Forelimb muscle (tissue), 1 donor: ENCODE data around the gene SEMA3F. TPM values are rescaled to one million over a fixed set of nuclear protein-coding genes. Genes with fewer than 3 reads are reported as not detected.

Experiments used
- DNase-seq: peaks from one replicate; pipeline ENCODE4 v3.0.0-alpha.2; 2013; ENCODE audit warnings: low read depth
- polyA plus RNA-seq: library from polyadenylated mRNA; unstranded; fragments of 120-200 nt; gene quantifications from one replicate; pipeline ENCODE4 v1.2.1, GENCODE V29; 2013; ENCODE audit not compliant: insufficient read length

SEMA3F gene
- polyA plus RNA-seq, 1 donor, result 9.0 TPM

DNA sequence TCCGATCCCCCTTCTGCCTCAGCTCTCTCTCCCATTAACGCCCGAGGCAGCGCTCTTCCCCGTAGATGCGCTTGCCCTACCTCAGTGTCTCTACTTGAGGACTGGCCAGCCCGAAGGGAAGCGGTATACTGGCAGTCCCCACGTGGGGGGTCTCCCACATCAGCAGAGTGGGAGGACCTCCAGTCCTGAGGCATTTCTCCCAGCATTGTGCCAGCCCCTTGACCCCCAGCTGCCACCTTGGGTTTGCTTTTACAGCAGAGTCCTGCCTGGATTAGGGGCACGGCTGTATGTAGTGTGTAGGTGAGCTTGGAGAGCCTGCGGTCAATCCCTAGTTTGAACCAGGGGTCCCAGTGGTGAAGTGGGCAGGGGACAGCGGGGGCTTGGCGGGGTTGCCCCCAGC is 767 bp downstream of the SEMA3F start:
- no peak for DNase-seq

DNA sequence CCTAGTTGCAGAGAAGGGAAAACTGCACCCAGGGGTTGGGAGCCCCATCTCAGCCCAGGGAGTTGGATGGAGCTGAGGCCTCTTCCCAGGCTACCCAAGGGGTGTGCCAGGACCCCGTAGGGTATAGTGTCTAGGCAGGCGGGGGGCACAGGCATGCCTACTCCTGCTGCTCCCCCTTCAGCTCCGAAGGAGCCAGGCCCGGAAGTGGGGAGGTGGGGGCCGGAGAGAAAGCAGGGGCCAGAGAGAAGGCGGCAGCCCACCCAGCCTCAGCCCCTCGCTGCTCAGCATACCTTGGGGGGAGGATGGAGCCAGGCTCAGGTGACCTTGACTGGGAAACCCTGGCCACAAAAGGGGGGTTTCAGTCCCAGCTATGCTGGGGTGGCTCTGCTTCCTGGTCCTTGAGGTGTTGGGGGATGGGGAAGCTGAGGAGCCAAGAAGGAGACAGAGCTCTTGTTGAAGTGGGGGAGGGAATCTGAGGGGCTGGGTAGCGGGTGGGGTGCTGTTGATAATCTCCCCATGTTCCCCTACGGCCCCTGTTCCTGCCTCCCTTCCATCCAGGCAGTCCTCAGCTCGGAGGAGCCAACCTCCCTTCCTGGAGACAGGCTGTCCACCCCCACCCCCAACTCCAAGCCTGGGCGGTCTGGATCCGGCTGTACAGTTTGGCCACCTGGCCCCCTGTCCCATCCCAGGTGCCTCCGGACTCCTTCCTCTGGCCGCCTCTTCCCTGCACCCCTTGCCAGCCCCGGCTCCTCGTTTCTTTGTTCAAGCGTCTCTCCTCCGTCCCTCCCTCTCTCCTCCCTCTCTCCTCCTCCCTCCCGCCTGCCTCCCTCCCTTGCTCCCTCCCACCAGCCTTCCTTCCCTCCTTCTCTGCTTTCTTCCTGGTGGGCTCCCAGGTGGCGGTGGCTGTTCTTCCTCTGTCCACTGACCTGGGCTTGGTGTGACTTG is 1.7 kb downstream of the SEMA3F start:
- DNase-seq, result no peak

DNA sequence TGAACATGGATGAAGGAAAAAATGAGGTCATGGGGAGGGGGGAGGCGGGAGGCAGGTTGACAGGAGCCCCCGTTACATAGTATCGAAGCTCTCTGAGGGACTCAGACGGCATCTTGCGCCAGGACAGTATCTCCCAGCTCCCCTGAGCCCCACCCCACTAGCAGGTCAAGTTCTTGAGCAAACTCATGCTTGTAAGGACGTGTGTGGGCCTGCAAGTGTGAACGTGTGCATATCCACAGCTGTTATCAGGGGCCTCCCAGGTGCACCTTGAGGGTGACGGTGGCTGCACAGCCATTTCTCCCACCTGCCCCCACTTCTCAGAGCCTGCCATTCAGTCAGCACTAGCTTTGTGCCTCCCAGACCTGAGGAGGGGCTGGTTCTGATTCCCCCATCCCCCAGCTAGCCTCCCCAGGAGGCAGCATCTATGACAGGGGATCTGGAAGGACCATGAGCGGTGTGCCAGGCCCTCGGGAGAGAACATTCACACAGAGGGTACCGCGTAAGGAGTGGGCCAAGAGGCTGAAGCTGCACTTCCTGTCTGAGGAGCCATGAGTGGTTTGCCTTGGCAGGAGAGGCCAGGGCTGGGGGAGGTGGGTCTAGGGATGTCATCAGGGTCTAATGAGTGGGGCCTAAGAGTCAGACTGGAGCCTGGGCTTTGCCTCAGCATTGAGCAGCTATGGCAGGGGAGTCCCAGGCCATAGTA is 2.9 kb downstream of the SEMA3F start:
- DNase-seq, result no peak

DNA sequence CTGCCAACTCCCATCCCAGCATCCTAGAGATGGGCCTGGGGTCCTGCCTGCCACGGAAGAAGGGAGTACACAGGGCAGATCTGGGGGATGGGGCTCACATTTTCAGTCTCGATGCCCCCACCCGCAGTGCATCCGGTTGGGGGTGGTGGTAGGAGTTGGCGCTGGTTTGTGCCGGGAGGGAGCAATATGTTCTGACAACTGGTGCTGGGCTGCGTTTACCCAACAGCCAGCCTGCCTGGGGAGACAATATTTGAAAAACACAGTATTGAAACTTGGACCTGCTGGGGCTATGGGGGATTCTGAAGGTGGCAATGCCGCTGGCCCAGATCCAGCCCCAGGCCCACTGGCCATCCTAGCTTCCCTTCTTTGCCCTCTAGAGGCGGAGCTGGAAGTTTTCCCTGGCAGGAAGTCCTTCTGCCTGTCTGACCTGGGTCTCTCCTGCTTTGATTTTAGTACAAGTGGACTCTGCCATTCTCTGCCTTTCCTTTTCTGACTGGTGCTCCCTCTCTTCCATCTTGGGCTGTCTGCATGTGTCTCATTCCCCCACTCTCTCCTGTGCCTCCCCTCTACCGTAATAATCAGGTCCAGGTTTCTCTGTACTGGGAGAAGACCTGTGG is 3.5 kb downstream of the SEMA3F start:
- no peak for DNase-seq

DNA sequence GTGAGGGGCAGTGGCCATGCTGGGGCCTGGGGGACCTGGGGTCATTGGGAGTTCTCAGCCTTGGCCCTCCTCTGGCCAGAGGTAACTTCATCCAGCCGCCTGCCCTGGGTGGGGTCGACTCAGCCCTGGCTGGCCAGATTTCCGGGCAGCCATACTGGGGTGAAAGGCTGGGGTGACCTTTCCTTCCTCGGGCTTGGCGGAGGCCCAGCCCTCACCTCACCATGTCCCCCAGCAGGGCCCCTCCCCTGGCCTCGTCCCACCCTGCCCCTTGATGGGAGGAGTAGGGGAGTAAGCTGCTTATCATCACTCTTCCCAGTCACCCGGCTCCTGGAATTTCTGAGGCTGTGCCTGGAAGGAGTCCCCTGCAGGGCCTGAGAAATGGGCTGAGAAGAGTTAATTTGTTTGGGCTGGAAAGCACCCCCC is 5.4 kb downstream of the SEMA3F start:
- DNase-seq, result no peak

DNA sequence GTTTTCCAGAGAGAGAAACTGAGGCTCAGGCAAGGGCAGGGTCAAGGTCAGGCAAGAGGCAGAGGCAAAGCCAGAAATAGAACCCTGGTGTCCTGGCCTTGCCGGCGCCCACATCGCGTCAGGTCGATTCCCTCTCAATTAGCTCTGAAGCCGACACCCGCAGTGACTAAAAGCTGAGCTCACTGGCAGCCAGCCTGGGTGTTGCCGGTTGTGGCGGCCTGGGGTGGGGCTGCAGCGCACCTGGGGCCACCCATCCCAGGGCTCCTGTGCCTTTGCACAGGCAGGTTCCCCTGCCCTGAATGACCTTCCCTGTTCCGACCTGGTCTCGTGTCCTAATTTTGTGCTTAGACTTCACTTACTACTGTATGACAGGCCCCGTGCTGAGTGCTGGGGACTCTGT is 6.2 kb downstream of the SEMA3F start:
- no peak for DNase-seq

DNA sequence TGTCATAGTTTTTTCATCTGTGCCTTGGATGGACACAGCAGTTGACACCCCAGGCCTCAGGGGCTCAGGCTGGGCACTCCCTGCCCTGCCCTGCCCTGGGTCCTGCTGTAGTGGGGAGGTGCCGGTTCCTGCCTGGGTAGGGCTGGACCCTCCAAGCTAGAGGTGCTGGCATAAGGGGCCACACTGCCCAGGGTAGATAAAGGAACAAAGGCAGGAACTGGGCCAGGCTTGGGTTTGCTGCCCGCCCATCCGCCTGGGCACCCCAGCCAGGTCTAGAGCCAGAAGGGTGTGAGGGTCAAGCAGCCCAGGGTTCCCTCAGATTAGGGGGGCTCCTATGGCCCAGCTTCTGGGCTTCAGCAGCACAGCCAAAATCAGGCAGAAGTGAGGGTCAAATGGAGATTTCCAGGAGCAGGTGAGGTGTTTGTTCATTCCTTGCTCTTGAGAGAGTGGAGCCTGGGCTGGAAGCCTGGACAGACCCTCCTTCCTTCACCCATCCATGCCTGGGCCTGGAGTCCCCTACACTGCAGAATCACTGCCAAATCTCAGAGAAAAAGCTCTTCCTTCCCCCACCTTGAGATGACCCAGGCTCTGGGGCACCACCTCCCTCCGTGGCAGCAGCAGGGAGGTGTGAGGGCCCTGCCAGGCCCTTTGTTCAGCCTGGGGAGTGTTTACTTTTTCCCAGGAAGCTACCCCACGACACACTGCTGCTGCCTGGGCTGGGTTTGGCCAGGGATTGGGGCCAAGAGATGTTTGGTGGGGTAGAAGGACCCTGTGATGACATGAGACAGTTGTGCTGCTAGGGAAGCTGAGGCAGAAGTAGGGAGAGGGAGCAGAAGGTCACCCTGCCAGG is 7.1 kb downstream of the SEMA3F start:
- DNase-seq, result no peak

DNA sequence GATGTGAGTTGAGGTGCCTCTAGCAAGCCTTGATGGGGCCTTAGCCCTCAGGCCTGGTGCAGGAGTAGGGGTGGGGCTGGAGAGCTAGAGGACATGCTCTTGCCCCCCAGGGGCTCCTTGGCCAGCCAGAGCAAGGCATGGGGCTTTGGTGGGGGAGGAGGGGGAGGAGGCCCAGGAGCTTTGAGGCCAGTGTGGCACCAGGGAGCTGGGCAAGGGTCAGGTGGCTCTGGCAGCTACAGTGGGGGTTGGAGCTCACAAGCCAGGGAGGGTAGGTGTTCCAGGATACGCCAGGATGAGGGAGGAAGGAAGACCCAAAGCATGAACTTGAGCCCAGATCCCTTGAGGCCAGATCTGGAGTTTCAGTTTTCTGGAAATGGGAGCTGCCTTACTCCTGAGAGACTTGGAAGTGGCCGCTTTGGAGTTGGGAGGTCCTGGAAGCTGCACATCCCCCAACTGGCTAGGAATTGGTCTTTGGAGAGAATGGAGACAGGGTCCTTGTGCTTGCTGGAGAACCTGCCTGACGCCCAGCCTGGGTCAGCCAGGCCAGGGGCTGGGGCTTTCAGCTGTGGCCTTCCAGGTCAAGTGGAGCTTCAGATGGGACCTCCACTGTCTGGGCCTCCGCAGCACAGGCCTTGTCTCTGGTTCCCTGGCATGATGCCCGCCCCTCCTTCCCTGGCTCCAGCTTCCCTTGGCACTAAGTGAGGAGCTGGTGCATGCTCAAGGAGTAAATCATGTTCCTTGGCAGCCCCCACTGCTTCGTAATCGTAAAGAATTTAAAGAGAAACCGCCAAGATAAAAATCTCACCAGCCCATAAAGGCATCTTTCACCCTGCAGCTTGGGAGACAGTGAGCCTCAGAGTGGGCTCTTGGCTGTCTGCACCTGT is 8.7 kb downstream of the SEMA3F start:
- DNase-seq, result no peak

DNA sequence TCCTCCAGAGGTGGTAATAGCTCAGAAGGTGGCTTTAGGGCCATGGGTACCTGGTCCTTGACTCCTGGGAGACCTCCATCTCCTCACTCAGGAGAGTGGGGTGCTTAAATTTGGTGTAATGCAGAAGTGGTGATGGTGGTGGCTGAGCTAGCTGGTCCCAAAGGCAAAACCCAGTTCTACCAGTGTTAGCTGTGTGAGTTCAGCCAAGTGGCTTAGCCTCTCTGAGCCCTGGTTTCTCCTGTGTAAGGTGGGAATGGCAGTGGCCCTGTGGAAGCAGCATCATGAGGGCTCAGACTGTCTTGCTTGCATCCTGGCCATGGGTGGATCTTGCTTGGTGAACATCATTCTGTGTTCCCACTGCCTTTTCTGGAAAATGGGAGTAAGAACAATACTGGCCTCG is 9.4 kb downstream of the SEMA3F start:
- no peak for DNase-seq

DNA sequence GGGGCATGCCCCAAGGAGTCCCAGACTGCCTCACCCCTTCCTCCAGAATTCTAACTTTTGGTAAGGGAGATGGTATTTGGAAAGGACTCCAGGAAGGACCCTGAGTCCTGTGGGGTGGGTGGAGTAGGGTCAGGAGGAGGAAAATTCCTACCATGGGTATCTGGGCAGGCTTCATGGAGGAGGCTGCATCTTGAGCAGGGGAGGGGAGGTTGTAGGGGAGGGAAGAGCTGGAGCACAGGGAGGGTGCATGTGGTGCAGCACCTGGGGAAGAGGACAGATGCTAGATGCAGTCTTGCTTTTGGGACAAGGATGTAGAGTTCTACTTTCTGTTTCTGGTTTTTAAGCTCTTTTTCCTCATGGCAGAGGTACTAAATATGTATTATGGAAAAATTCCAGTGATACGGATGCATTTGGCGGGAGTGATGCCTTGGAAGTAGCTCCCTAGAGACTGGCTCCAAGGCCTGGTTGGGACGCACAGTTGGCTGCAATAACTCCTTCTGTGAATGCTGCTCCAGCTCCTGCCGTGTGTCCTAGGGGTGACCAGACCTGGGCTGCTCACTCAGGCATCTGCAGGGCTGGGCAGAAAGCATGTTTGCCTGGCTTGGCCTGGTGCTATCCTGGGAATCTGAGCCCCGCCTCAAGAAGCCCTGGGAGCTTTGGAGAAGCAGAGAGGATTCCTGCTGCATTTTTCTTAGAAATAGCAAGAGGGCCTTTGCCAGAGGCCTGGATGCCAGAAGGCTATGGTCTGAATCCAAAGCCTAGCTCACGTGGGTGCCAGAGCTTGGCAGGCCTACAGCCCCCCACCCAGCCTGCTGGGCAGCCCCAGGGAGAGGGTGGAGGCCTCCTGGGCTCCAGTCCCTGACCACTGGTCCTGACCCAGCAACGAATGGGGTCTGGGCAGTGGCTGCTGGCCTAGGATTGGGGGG is 10.1 kb downstream of the SEMA3F start:
- DNase-seq, result no peak

DNA sequence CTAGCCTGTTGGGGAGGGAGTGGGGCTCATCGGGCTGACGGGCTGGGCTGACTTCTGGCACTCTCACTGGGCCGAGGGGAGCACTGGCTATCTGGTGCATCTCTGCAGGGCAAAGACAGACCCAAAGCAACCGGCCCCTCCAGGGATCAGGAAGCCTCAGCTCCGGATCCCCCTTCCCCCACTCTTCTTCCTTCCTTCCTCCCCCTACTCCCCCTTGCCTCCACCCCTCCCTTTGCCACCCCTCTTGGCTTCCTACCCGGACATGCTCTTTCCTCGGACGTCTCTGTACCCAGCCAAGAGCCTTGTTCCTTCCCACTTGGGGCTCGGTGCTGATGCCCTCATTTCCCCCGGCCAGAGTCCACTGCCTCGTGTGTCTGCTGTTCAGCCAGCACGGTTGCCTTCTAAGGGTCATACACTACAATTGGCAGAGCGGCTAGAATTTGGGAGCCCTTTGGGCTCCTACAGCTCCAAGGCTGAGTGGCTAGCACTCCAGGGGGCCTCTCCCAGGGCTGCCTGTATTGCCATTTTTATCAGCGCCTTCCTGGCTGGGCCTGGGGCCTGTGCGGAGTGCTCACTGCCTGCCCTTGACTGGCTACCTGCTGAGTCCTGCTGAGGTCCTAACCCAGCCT is 10.9 kb downstream of the SEMA3F start:
- no peak for DNase-seq

DNA sequence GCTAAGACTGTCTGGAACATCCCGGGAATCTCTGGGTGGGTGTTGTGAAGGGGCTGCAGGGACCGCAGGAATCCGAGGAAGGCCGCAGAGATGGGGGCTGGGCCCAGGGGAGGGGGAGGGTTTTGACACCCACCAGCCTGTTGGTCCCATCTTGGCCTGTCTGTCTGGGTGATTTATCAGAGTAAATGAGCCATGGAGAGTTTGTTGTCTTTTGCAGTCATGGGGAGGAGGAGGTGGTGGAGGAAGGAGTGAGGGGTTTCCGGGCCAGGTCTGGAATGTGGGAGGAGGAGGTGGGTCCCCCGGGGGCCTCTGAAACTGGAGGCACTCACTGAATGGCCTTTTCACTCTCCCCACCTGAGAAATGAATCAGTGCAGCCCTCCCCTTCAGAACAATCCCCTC is 11.5 kb downstream of the SEMA3F start:
- no peak for DNase-seq

DNA sequence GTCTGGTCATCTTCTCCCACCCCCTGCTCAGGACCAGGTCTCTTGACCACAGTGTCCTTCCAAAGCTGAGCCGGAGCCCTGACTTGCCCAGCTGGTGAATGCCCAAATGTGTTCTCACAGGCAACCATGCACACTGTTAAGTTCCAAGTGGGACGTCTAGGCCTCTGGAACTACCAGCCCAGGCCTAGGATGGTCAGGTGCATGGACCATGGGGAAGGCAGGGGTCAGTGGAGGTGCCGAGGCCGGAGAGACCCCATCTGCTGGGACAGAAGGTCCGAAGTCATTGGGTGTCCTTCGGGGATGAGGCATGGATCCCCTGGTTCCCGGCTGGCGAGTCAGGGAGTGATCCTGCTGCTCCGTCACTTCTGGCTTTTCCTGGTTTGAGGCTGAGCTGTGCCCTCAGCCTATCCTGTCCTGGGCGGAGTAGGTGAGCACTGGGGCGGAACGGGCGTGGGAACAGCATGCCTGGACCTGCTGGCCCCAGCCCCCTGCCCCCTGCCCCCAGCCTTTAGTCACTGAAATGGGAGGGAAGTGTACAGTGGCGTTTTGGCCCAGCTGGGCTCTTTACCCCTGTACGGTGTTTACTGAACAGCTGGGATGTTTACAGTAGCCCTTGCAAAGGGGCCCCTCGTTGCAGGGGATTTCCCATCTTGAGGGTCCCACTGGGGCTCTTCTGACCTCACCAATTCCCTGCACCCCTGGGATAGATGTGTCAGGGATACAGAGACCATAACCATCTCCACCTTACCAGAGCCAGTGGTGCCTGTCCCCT is 12.1 kb downstream of the SEMA3F start:
- DNase-seq, result no peak

DNA sequence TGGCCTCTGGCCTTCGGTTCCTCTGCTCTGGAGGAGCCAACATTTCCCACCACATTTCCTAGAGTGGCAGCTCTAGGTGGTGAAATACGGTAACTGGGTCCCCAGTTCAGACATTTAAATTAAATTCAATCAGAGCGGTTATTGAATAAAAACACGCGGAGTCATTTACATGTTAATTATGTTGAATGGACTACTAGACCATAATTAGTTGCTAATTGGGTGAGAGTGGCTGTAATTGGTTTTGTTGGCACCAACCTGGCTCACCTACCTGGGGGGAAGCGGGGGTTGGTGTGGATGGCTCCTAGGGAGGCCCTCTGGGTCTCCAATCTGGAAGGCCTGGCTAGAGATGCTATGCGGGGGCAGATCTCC is 12.7 kb downstream of the SEMA3F start:
- DNase-seq, result no peak

DNA sequence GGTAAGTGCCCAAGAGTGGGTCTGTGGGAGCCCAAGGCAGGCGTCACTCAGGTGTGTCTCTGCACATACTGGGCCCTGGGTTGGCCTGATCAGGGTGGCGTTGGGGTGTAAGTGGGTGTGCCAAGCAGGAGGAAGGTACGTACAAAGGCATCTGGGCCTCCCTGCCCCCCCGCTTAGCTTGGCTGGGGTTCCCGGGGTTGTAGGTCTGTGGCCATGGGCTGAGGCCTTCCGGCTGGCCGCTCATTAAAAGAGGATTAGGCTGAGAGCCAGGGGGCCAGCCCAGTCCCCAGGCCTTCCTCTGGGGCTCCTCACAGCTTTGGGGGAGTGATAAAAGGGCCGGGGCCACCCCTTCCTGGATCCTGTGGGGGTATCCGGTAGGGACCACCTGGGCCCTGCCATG is 13.3 kb downstream of the SEMA3F start:
- DNase-seq, result no peak

DNA sequence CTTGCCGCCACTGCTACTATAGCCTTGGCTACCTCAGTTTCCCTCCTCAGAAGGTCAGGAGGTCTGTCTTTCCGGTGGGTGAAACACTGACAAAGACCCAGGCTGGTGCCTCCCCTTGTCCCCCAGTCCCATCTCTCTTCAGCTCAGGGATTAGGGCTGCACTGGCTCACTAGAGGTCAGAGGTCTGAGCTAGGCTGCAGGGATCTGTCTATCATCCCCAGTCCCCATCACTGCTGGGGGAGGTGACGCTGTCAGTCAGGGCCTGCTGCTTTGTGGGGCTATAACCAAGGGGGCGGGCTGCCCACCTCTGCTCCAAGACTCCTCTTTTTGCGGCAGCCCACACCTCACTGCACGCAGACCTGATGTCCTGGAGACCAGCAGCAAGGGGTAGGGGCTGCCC is 13.7 kb downstream of the SEMA3F start:
- DNase-seq, result no peak

DNA sequence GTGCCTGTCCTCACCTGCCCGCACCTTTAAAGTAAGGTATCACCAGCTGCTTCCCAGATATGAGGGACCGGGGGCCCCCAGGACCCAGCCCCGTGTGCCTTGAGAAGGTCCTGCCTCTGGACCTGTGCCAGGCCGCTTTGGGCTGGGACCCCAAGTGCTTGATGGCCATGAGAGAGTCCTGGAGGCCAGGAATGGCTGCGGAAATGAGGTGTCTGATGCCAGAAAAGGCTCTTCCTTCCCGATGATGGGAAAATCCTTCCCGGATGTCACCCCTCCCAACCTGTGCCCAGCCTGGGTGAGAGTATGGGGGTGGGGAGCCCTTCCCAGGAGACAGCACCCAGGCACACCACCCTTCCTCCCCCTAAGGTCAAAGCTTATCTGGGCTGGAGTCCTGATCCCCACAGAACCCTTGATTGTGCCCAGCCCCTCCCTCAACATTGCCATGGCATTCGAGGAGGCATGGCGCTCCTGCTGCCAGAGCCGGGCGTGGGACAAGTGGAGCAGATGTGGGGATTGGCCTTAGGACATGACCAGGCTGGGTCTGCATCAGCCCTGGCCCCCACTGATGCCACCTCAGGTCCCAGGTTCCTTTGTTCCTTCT is 14.2 kb downstream of the SEMA3F start:
- DNase-seq, result no peak

DNA sequence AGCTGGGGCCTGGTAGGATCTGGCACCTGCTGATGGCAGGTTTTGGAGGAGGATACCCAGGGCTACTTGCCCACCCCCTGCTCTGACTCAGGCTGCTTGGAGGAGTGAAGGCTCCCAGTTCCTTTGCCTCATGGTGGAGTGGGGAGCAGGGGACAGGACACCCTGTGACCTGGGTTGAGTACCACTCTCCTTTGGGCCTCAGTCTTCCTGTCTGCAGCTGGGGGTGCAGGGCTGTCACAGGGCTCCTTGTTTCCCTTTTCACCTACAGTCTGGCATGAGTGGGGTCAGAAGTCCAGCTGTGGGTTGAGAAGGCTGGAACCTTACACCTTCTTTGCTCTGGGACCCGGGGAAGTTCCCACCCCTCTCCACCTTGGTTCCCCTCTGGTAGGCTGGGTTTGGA is 14.7 kb downstream of the SEMA3F start:
- DNase-seq, result no peak
